Lung (tissue), 12 donors: Measurements from ENCODE around the gene LY6G6D. TPM values are rescaled to one million over a fixed set of nuclear protein-coding genes. Genes with fewer than 3 reads are reported as not detected.

Experiments
- ATAC-seq: fragments of 200-7000 bp; cut with Tn5 transposase; one replicate; pipeline ENCODE4 v1.9.1; 2020; ENCODE audit warnings: moderate number of reproducible peaks; ENCODE audit not compliant: insufficient read depth, low FRiP score
- DNase-seq, 3 donors: peaks; one replicate each; pipeline ENCODE4 v3.0.0-alpha.2; 2013 to 2017
- H3K27ac ChIP-seq, 2 donors: one replicate each; pipeline ENCODE4 v1.5.1; 2013; ENCODE audit warnings: mild to moderate bottlenecking in 2 of 2, moderate library complexity in 2 of 2, control low read depth in 1 of 2, inconsistent platforms in 1 of 2, low read depth in 1 of 2, low read length in 1 of 2
- H3K27me3 ChIP-seq, 3 donors: one replicate each; pipeline ENCODE4 v1.5.1; 2013; ENCODE audit warnings: low read length in 2 of 3; ENCODE audit not compliant: control insufficient read depth in 3 of 3, insufficient read depth in 3 of 3
- H3K36me3 ChIP-seq, 4 donors: one replicate each; pipeline ENCODE4 v1.5.1; 2013; ENCODE audit warnings: low read length in 4 of 4, mild to moderate bottlenecking in 1 of 4, moderate library complexity in 1 of 4; ENCODE audit not compliant: control insufficient read depth in 4 of 4, insufficient read depth in 4 of 4
- H3K4me1 ChIP-seq, 5 donors: one replicate each; pipeline ENCODE4 v1.5.1; 2013; ENCODE audit warnings: low read length in 5 of 5, mild to moderate bottlenecking in 2 of 5, moderate library complexity in 1 of 5; ENCODE audit not compliant: control insufficient read depth in 5 of 5, insufficient read depth in 5 of 5
- H3K4me3 ChIP-seq: one replicate; pipeline ENCODE4 v1.5.1; 2013; ENCODE audit warnings: mild to moderate bottlenecking, control low read depth, moderate library complexity
- H3K9ac ChIP-seq, 2 donors: one replicate each; pipeline ENCODE4 v1.5.1; 2013; ENCODE audit warnings: low read length in 2 of 2, control low read depth in 1 of 2; ENCODE audit not compliant: insufficient read depth in 1 of 2
- H3K9me3 ChIP-seq, 4 donors: one replicate each; pipeline ENCODE4 v1.5.1; 2013; ENCODE audit warnings: low read length in 3 of 4, mild to moderate bottlenecking in 1 of 4, moderate library complexity in 1 of 4; ENCODE audit not compliant: control insufficient read depth in 4 of 4, insufficient read depth in 3 of 4
- WGBS, 2 donors: extraction: QIAGEN DNeasy Blood & Tissue Kit; methylation state at CpG; one replicate each; pipeline ENCODE4 v1.1.7; 2013; 5-methylcytosine and 5-hydroxymethylcytosine counted together
- polyA plus RNA-seq, 2 donors: library from polyadenylated mRNA; stranded (reverse); fragments of 200-250 nt; gene quantifications; one replicate each; pipeline ENCODE4 v1.2.1, GENCODE V29; 2013
- total RNA-seq, 2 donors: library from RNA; depleted of rRNA in 1 of 2; stranded (reverse); fragments of >200 nt in 1 of 2; gene quantifications; one replicate each; pipeline ENCODE4 v1.2.1, GENCODE V29; 2014 to 2021
- TF ChIP-seq, protein P1 (sequence below): IDR thresholded peaks from 2 replicates; pipeline ENCODE4 v1.5.1; 2012; ENCODE audit warnings: mild to moderate bottlenecking; ENCODE audit errors: control extremely low read depth, extremely low read depth
- donor health status: control.
- donor health status: control.
- donor health status: Bipolar disorder and iron deficiency.
- donor health status: healthy.
- donor health status: DM: yes; HTN: yes; CAD: no.

Gene LY6G6D
- total and polyA plus RNA-seq, 4 donors: not detected

- DNase-seq: peak; percentile 99 to 100 (median 99)
- Histone ChIP-seq H3K27ac (peak within 1 kb of the TSS; percentile 97 to 98), H3K9me3 (no peaks in the 10 kb centered on the region), H3K9ac (peak within 1 kb of the TSS; percentile 88 to 99), H3K36me3 (peaks cover 0 to 12% (median 6%) of the 10 kb centered on the region in 4 donors), H3K4me1 (peaks cover 6 to 14% (median 10%) of the 10 kb centered on the region in 5 donors), H3K27me3 (no peaks in the 10 kb centered on the region), H3K4me3 (peak within 1 kb of the TSS; percentile 69)
- peak; percentile 98 for ATAC-seq
- 1% methylated on average over 54 of the region's 54 CpGs for WGBS, 2 donors
- TF ChIP-seq, protein P1, sequence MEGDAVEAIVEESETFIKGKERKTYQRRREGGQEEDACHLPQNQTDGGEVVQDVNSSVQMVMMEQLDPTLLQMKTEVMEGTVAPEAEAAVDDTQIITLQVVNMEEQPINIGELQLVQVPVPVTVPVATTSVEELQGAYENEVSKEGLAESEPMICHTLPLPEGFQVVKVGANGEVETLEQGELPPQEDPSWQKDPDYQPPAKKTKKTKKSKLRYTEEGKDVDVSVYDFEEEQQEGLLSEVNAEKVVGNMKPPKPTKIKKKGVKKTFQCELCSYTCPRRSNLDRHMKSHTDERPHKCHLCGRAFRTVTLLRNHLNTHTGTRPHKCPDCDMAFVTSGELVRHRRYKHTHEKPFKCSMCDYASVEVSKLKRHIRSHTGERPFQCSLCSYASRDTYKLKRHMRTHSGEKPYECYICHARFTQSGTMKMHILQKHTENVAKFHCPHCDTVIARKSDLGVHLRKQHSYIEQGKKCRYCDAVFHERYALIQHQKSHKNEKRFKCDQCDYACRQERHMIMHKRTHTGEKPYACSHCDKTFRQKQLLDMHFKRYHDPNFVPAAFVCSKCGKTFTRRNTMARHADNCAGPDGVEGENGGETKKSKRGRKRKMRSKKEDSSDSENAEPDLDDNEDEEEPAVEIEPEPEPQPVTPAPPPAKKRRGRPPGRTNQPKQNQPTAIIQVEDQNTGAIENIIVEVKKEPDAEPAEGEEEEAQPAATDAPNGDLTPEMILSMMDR: peak; percentile 9
Measured at GRCh38 chr6:31702819-31703716, 12.1 kb upstream of the LY6G6D start, which contains the start of gene ABHD16A. Gene ABHD16A (minus strand): TSS chr6:31703324. CDS start chr6:31703281, 43 bp downstream.

DNA sequence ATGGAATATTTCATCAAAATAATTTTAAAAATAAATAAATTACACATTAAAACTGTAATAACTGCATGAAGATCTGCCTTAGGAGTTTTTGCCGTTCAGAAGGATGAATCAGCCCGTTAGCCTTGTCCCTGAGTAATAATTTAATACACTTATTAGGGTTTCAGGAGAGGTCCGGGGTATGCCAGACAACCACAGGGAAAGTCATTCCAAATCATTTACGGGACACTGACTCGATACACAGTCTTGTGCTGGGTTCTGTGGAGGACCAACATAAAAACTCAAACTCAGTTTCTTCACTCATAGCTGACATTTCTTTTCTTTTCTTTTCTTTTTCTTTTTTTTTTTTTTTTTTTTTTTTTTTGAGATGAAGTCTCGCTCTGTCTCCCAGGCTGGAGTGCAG, 9.2 kb upstream of the LY6G6D start:
- no peak for DNase-seq
- TF ChIP-seq, protein P1: no peak

DNA sequence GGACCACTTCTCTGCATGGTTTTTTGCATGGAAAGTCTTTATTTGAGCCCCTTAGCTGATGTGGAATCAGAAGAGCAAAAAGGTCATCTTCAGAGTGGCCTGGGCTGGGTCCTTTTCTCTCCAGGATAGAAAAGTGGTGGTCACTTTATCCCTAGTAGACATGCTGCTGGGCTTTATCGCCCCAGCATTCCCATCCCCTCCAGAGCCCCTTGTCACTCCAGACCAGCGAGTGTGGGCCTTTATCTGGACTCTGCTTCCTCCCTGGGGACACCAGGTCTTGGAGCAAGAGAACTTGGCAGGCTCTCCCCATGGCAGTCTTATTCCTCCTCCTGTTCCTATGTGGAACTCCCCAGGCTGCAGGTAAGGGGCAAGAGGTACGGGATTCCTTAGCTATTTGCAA, 8.5 kb upstream of the LY6G6D start, which contains the start of gene LY6G6F:
LY6G6F (plus strand) TSS at position 268 of the 400 bp plus-strand sequence; CDS start at position 309, 41 bp downstream.
- H3K9me3 ChIP-seq: no peaks in the 10 kb centered on the region
- H3K27ac ChIP-seq: no peak within 1 kb of the TSS
- H3K4me3 ChIP-seq: no peak within 1 kb of the TSS
- H3K9ac ChIP-seq: no peak within 1 kb of the TSS
- 62 to 79% methylated on average over 3 of the region's 3 CpGs for WGBS, 2 donors
- H3K4me1 ChIP-seq: peaks cover 5 to 12% (median 6%) of the 10 kb centered on the region in 5 donors
- ATAC-seq (no peak), DNase-seq (no peak)
- H3K27me3 ChIP-seq: no peaks in the 10 kb centered on the region
- TF ChIP-seq, protein P1: no peak
- H3K36me3 ChIP-seq: no peaks in the 10 kb centered on the region

More for the DNA sequence above, 9.2 kb upstream of the LY6G6D start:
- H3K27me3 ChIP-seq: no peaks in the 10 kb centered on the region
- 94 to 96% methylated on average over 6 of the region's 6 CpGs for WGBS, 2 donors
- no peak overlapping the region for H3K9ac ChIP-seq
- H3K27ac ChIP-seq: no peak overlapping the region
- H3K4me3 ChIP-seq: no peak overlapping the region
- peaks cover 0 to under 1% (median under 1%) of the 10 kb centered on the region in 4 donors for H3K36me3 ChIP-seq
- no peak for ATAC-seq
- peaks cover 6 to 13% (median 9%) of the 10 kb centered on the region in 5 donors for H3K4me1 ChIP-seq
- H3K9me3 ChIP-seq: no peaks in the 10 kb centered on the region
